ENCODE results near the gene DST. TPM values are rescaled to one million over a fixed set of nuclear protein-coding genes. Genes with fewer than 3 reads are reported as not detected.

DST gene
- total RNA-seq, 1 donor from 2014 or later, result 188 TPM

GRCh38 chr6:56541030-56541600 is 101.6 kb downstream of the DST start:
- FAIRE-seq (no peak), DNase-seq (ENCODE audit: low spot score in 2 of 2) (no peak)

GRCh38 chr6:56540232-56541029 is 102.3 kb downstream of the DST start:
- DNase-seq (ENCODE audit: low spot score in 2 of 2), result no peak
- no peak for FAIRE-seq

- FAIRE-seq (no peak), DNase-seq (ENCODE audit: low spot score in 2 of 2) (no peak)
Measured at GRCh38 chr6:56539527-56540105, 103.1 kb downstream of the DST start.

GRCh38 chr6:56538851-56539250 is 103.8 kb downstream of the DST start:
- DNase-seq (ENCODE audit: low spot score in 2 of 2) (no peak), FAIRE-seq (no peak)

- FAIRE-seq, result no peak
Measured at GRCh38 chr6:56537223-56537770, 105.4 kb downstream of the DST start.

GRCh38 chr6:56536536-56536935 is 106.2 kb downstream of the DST start:
- DNase-seq (ENCODE audit: low spot score in 2 of 2) (no peak), FAIRE-seq (no peak)

More at GRCh38 chr6:56537223-56537770, 105.4 kb downstream of the DST start:
- DNase-seq (ENCODE audit: low spot score in 2 of 2), result no peak

GRCh38 chr6:56535626-56536025 is 107.1 kb downstream of the DST start:
- FAIRE-seq, result peak; percentile 50
- DNase-seq (ENCODE audit: low spot score in 2 of 2), result no peak

- FAIRE-seq (no peak), DNase-seq (ENCODE audit: low spot score in 2 of 2) (no peak)
Measured at GRCh38 chr6:56534680-56535419, 107.8 kb downstream of the DST start.

GRCh38 chr6:56532766-56533551 is 109.7 kb downstream of the DST start:
- FAIRE-seq, result no peak

GRCh38 chr6:56531839-56532595 is 110.7 kb downstream of the DST start:
- DNase-seq (ENCODE audit: low spot score in 2 of 2) (no peak), FAIRE-seq (no peak)

More at GRCh38 chr6:56532766-56533551, 109.7 kb downstream of the DST start:
- DNase-seq (ENCODE audit: low spot score in 2 of 2), result no peak

- FAIRE-seq, result no peak
- DNase-seq (ENCODE audit: low spot score in 2 of 2), result no peak
Measured at GRCh38 chr6:56529594-56530191, 113.0 kb downstream of the DST start.

- DNase-seq (ENCODE audit: low spot score in 2 of 2) (no peak), FAIRE-seq (no peak)
Measured at GRCh38 chr6:56528412-56528841, 114.3 kb downstream of the DST start.

GRCh38 chr6:56527934-56528333 is 114.8 kb downstream of the DST start:
- DNase-seq (ENCODE audit: low spot score in 2 of 2) (no peak), FAIRE-seq (no peak)

GRCh38 chr6:56526860-56527544 is 115.7 kb downstream of the DST start:
- FAIRE-seq, result no peak
- DNase-seq (ENCODE audit: low spot score in 2 of 2), result no peak

GRCh38 chr6:56525974-56526789 is 116.5 kb downstream of the DST start:
- FAIRE-seq (no peak), DNase-seq (ENCODE audit: low spot score in 2 of 2) (no peak)

- no peak for FAIRE-seq
- DNase-seq (ENCODE audit: low spot score in 2 of 2), result no peak
Measured at GRCh38 chr6:56524891-56525703, 117.6 kb downstream of the DST start.
